IMR-90 (cell line): ENCODE data around the gene WNT7A. TPM values are rescaled to one million over a fixed set of nuclear protein-coding genes. Genes with fewer than 3 reads are reported as not detected.

Source experiments
- ATAC-seq: fragments of 200-7000 bp; cut with Tn5 transposase; 2 replicates; pipeline ENCODE4 v1.9.1; 2020; ENCODE audit warnings: low read depth, mild to moderate bottlenecking, moderate library complexity
- BruUV-seq: library from RNA; stranded (reverse); fragments of 400-500 nt; replicated peaks from 2 replicates; lab custom pipeline; 2021; lab: Mats Ljungman, UMichigan
- CTCF ChIA-PET: fragments of 300-600 bp; formaldehyde crosslinking; extraction: SDS; loops from one replicate; lab custom pipeline; 2021; ENCODE audit warnings: antibody characterized with exemption; lab: Yijun Ruan, JAX
- POLR2A ChIA-PET: fragments of 300-600 bp; sonication (Branson Sonifier 250); formaldehyde crosslinking; loops from one replicate; lab custom pipeline; 2022; ENCODE audit warnings: antibody characterized with exemption; ENCODE audit not compliant: unreplicated experiment; lab: Charles Lee
- DNase-seq: peaks from one replicate; pipeline ENCODE4 v3.0.0; 2013
- H2AFZ ChIP-seq: replicated peaks from 2 replicates; pipeline ENCODE3; 2013; ENCODE audit warnings: low read length, mild to moderate bottlenecking; ENCODE audit not compliant: poor library complexity
- H2AK5ac ChIP-seq: 2 replicates; pipeline ENCODE4 v1.6.1; 2013; ENCODE audit warnings: low read depth, low read length, inconsistent platforms
- H2AK9ac ChIP-seq: replicated peaks from 2 replicates; pipeline ENCODE3; 2013; ENCODE audit warnings: mild to moderate bottlenecking, low read depth, low read length, moderate library complexity; ENCODE audit not compliant: poor library complexity
- H2BK120ac ChIP-seq: 2 replicates; pipeline ENCODE4 v1.6.1; 2013; ENCODE audit warnings: low read depth, low read length, inconsistent platforms
- H2BK15ac ChIP-seq: 3 replicates; pipeline ENCODE4 v1.6.1; 2013; ENCODE audit warnings: low read depth, low read length, inconsistent platforms
- H2BK20ac ChIP-seq: 2 replicates; pipeline ENCODE4 v1.6.1; 2013; ENCODE audit warnings: low read depth, mild to moderate bottlenecking, inconsistent platforms, low read length, moderate library complexity
- H2BK5ac ChIP-seq: 2 replicates; pipeline ENCODE4 v1.6.1; 2013; ENCODE audit warnings: mild to moderate bottlenecking, low read depth, low read length, inconsistent platforms; ENCODE audit not compliant: poor library complexity, severe bottlenecking
- H3K14ac ChIP-seq: replicated peaks from 2 replicates; pipeline ENCODE4 v1.6.1; 2013; ENCODE audit warnings: low read depth, low read length, inconsistent platforms
- H3K18ac ChIP-seq: 2 replicates; pipeline ENCODE4 v1.6.1; 2013; ENCODE audit warnings: low read depth, low read length, control low read depth
- H3K23ac ChIP-seq: 2 replicates; pipeline ENCODE4 v1.6.1; 2013; ENCODE audit warnings: low read depth, low read length, inconsistent platforms
- H3K27ac ChIP-seq: 2 replicates; pipeline ENCODE4 v1.5.1; 2013; ENCODE audit warnings: mild to moderate bottlenecking, control low read depth, low read length; ENCODE audit not compliant: insufficient read depth
- H3K27me3 ChIP-seq: 2 replicates; pipeline ENCODE4 v1.6.1; 2013; ENCODE audit warnings: low read length; ENCODE audit not compliant: control insufficient read depth, insufficient read depth
- H3K36me3 ChIP-seq: 2 replicates; pipeline ENCODE4 v1.6.1; 2013; ENCODE audit warnings: low read length, mixed read lengths; ENCODE audit not compliant: control insufficient read depth, insufficient read depth
- H3K4ac ChIP-seq: 2 replicates; pipeline ENCODE4 v1.6.1; 2013; ENCODE audit warnings: low read depth, low read length, inconsistent platforms
- H3K4me1 ChIP-seq: 2 replicates; pipeline ENCODE4 v1.6.1; 2013; ENCODE audit warnings: low read length, mixed read lengths; ENCODE audit not compliant: control insufficient read depth, insufficient read depth
- H3K4me2 ChIP-seq: 2 replicates; pipeline ENCODE4 v1.6.1; 2013; ENCODE audit warnings: low read depth, mild to moderate bottlenecking, control low read depth, low read length, moderate library complexity
- H3K4me3 ChIP-seq: 2 replicates; pipeline ENCODE4 v1.5.1; 2013; ENCODE audit warnings: low read depth, mild to moderate bottlenecking, control low read depth, low read length, moderate library complexity; ENCODE audit not compliant: insufficient read depth
- H3K56ac ChIP-seq: 2 replicates; pipeline ENCODE4 v1.6.1; 2013; ENCODE audit warnings: low read length, inconsistent platforms; ENCODE audit not compliant: insufficient read depth; ENCODE audit errors: extremely low read depth
- H3K79me1 ChIP-seq, 2 experiments: 2 replicates each; pipeline ENCODE4 v1.6.1; 2013; ENCODE audit warnings: low read length in 2 of 2, inconsistent platforms in 1 of 2, low read depth in 1 of 2
- H3K9ac ChIP-seq: 2 replicates; pipeline ENCODE4 v1.6.1; 2013; ENCODE audit warnings: low read depth, low read length, control low read depth
- H3K9me1 ChIP-seq: 2 replicates; pipeline ENCODE4 v1.6.1; 2013; ENCODE audit warnings: low read length, inconsistent platforms; ENCODE audit not compliant: insufficient read depth
- H3K9me3 ChIP-seq: 2 replicates; pipeline ENCODE4 v1.6.1; 2013; ENCODE audit warnings: low read length; ENCODE audit not compliant: control insufficient read depth, insufficient read depth
- H4K20me1 ChIP-seq: 2 replicates; pipeline ENCODE4 v1.6.1; 2013; ENCODE audit warnings: low read length, inconsistent platforms; ENCODE audit not compliant: insufficient read depth
- H4K5ac ChIP-seq: 2 replicates; pipeline ENCODE4 v1.6.1; 2013; ENCODE audit warnings: mild to moderate bottlenecking, low read depth, low read length, control low read depth
- H4K8ac ChIP-seq, 2 experiments: 2 replicates each; pipeline ENCODE4 v1.6.1; 2013; ENCODE audit warnings: low read depth in 2 of 2, low read length in 2 of 2, control low read depth in 1 of 2, inconsistent platforms in 1 of 2
- H4K91ac ChIP-seq: 2 replicates; pipeline ENCODE4 v1.6.1; 2013; ENCODE audit warnings: low read depth, low read length, inconsistent platforms; ENCODE audit not compliant: insufficient read depth
- BHLHE40 ChIP-seq: fragments of 150-350 bp; IDR thresholded peaks from 2 replicates; pipeline ENCODE4 v1.6.1; 2016; ENCODE audit warnings: mild to moderate bottlenecking, low read depth, low read length
- CEBPB ChIP-seq: IDR thresholded peaks from 2 replicates; pipeline ENCODE4 v1.6.1; 2012; ENCODE audit warnings: low read depth, low read length, improper control_type of control experiment
- CHD1 ChIP-seq: IDR thresholded peaks from 2 replicates; pipeline ENCODE4 v1.6.1; 2012; ENCODE audit warnings: low read depth, low read length, improper control_type of control experiment
- FOS ChIP-seq: fragments of 150-350 bp; IDR thresholded peaks from 2 replicates; pipeline ENCODE4 v1.6.1; 2016; ENCODE audit warnings: low read depth, low read length
- MAFK ChIP-seq: IDR thresholded peaks from 2 replicates; pipeline ENCODE4 v1.6.1; 2012; ENCODE audit warnings: low read depth, low read length, improper control_type of control experiment
- MXI1 ChIP-seq: IDR thresholded peaks from 2 replicates; pipeline ENCODE4 v1.6.1; 2012; ENCODE audit warnings: low read depth, mild to moderate bottlenecking, low read length, moderate library complexity, borderline replicate concordance
- NFE2L2 ChIP-seq: fragments of 150-350 bp; IDR thresholded peaks from 2 replicates; pipeline ENCODE4 v1.6.1; 2016; ENCODE audit warnings: low read depth, mild to moderate bottlenecking, low read length
- POLR2A ChIP-seq: IDR thresholded peaks from 2 replicates; pipeline ENCODE4 v1.6.1; 2012; ENCODE audit warnings: mild to moderate bottlenecking, low read depth, low read length
- RAD21 ChIP-seq: IDR thresholded peaks from 2 replicates; pipeline ENCODE4 v1.6.1; 2012; ENCODE audit warnings: low read length, improper control_type of control experiment
- RCOR1 ChIP-seq: IDR thresholded peaks from 2 replicates; pipeline ENCODE4 v1.6.1; 2012; ENCODE audit warnings: mild to moderate bottlenecking, low read length, improper control_type of control experiment; ENCODE audit not compliant: insufficient replicate concordance
- SMC3 ChIP-seq: fragments of 150-350 bp; IDR thresholded peaks from 2 replicates; pipeline ENCODE4 v1.6.1; 2016; ENCODE audit warnings: low read depth, mild to moderate bottlenecking, antibody characterized with exemption, low read length, moderate library complexity
- WGBS, 2 experiments: methylation state at CpG; one replicate each; pipeline versions ENCODE4 v1.1.5 to v1.1.7; 2013; ENCODE audit warnings: missing lambda C conversion rate in 2 of 2; ENCODE audit not compliant: insufficient read length in 1 of 2; ENCODE audit errors: extremely low coverage in 2 of 2; 5-methylcytosine and 5-hydroxymethylcytosine counted together
- dilution Hi-C: fragments of 300-500 bp; cut with HindIII; formaldehyde crosslinking; loops from one replicate; pipeline ENCODE4 v1.14.3; 2018; ENCODE audit warnings: low sequenced_read_pairs; ENCODE audit not compliant: unreplicated experiment
- in situ Hi-C: fragments of 300-500 bp; cut with MboI; formaldehyde crosslinking; loops from 3 replicates; pipeline ENCODE4 v1.14.3; 2019; ENCODE audit warnings: low sequenced_read_pairs, inconsistent platforms, mixed read lengths
- intact Hi-C: fragments of 100-400 bp; cut with micrococcal nuclease; formaldehyde crosslinking; loops from 2 replicates; pipeline ENCODE4 v1.10.0; 2022
- polyA plus RNA-seq, 3 experiments: library from polyadenylated mRNA; depleted of rRNA; stranded (reverse); fragments of >200 nt; gene quantifications; 2 replicates each; pipeline ENCODE4 v1.2.3, GENCODE V29; 2012; ENCODE audit warnings: low replicate concordance in 1 of 3
- total RNA-seq: library from RNA; depleted of rRNA; stranded (reverse); fragments of >200 nt; gene quantifications from 2 replicates; pipeline ENCODE4 v1.2.3, GENCODE V29; 2012
- TF ChIP-seq, protein P1 (sequence below): fragments of 150-350 bp; IDR thresholded peaks from 2 replicates; pipeline ENCODE4 v1.6.1; 2017; ENCODE audit warnings: mild to moderate bottlenecking, antibody characterized with exemption, low read length, low read depth

Gene WNT7A
- total and polyA plus RNA-seq, 2 of the 4 experiments (the other 2 are of a cell fraction): not detected

DNA sequence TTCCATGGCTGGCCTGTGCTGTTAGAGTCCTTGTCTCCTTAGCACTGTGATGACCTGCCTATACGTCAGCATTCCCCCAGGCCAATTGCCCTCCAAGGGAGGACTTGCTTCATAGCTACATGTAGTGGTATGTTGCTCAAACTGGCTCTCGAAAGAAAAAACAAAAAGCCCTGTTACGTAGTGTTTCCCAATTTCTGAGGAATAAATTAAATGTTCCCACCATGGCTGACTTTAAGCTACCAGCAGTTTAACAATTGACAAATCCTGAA lies 54.6 kb downstream of the WNT7A start:
- Histone ChIP-seq H2BK15ac (no peak overlapping the region), H4K8ac (no peak overlapping the region), H3K9me1 (no peaks in the 10 kb centered on the region), H3K36me3 (no peaks in the 10 kb centered on the region), H2AFZ (no peak overlapping the region), H3K4ac (no peak overlapping the region), H3K9ac (no peak overlapping the region), H2BK20ac (no peak overlapping the region), H4K20me1 (no peaks in the 10 kb centered on the region), H2BK120ac (no peak overlapping the region), H3K23ac (no peak overlapping the region), H3K4me1 (no peaks in the 10 kb centered on the region), H3K27me3 (no peaks in the 10 kb centered on the region), H3K4me2 (no peak overlapping the region), H3K56ac (no peak overlapping the region), H3K4me3 (no peak overlapping the region), H2BK5ac (no peak overlapping the region), H4K5ac (no peak overlapping the region), H3K18ac (no peak overlapping the region), H2AK5ac (no peak overlapping the region), H2AK9ac (no peak overlapping the region), H3K14ac (no peak overlapping the region), H4K91ac (no peak overlapping the region), H3K27ac (no peak overlapping the region), H3K79me1 (no peaks in the 10 kb centered on the region), H3K9me3 (peaks cover 3% of the 10 kb centered on the region; the same call in 1 of the 2 replicates)
- BruUV-seq: no TSS peak
- dilution Hi-C loops: no loop called here
- no peak for ATAC-seq
- ChIA-PET POLR2A (no interaction called here), CTCF (no interaction called here)
- no CpG with 5 or more reads among the region's 3 CpGs for WGBS, 2 experiments
- in situ Hi-C loops: no loop called here
- TF ChIP-seq RAD21: no peak
- TF ChIP-seq, protein P1, sequence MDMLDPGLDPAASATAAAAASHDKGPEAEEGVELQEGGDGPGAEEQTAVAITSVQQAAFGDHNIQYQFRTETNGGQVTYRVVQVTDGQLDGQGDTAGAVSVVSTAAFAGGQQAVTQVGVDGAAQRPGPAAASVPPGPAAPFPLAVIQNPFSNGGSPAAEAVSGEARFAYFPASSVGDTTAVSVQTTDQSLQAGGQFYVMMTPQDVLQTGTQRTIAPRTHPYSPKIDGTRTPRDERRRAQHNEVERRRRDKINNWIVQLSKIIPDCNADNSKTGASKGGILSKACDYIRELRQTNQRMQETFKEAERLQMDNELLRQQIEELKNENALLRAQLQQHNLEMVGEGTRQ: no peak
- TF ChIP-seq FOS: no peak
- TF ChIP-seq NFE2L2: no peak
- TF ChIP-seq CHD1: no peak
- TF ChIP-seq BHLHE40: no peak
- TF ChIP-seq POLR2A: no peak
- TF ChIP-seq RCOR1: no peak
- no peak for TF ChIP-seq CEBPB
- no peak for TF ChIP-seq SMC3
- no peak for TF ChIP-seq MXI1
- TF ChIP-seq MAFK: no peak
- DNase-seq: no peak
- intact Hi-C loops: no loop called here
